BJ (cell line): ENCODE data around the gene CILP. TPM values are rescaled to one million over a fixed set of nuclear protein-coding genes. Genes with fewer than 3 reads are reported as not detected.

ENCODE experiments used
- CTCF ChIA-PET: fragments of 350-600 bp; formaldehyde crosslinking; extraction: SDS; loops from one replicate; lab custom pipeline; 2021; ENCODE audit warnings: antibody characterized with exemption, inconsistent platforms; lab: Yijun Ruan, JAX
- POLR2A ChIA-PET: fragments of 300-600 bp; sonication (Branson Sonifier 250); formaldehyde crosslinking; extraction: SDS; loops from one replicate; lab custom pipeline; 2021; ENCODE audit warnings: antibody characterized with exemption; lab: Charles Lee
- DNase-seq: peaks from one replicate; pipeline ENCODE4 v3.0.0-alpha.2; 2011; ENCODE audit warnings: low read depth
- H3K27me3 ChIP-seq: 2 replicates; pipeline ENCODE4 v1.6.0; 2011; ENCODE audit warnings: low read length; ENCODE audit not compliant: control insufficient read depth, insufficient read depth
- H3K36me3 ChIP-seq: 2 replicates; pipeline ENCODE4 v1.5.1; 2011; ENCODE audit warnings: low read length; ENCODE audit not compliant: control insufficient read depth, insufficient read depth
- H3K4me3 ChIP-seq: 2 replicates; pipeline ENCODE4 v1.5.1; 2011; ENCODE audit warnings: low read depth, mild to moderate bottlenecking, control low read depth, low read length
- CTCF ChIP-seq: IDR thresholded peaks from 2 replicates; pipeline ENCODE4 v1.5.1; 2011; ENCODE audit warnings: low read depth, mild to moderate bottlenecking, control low read depth, inconsistent platforms, low read length, moderate library complexity; ENCODE audit not compliant: insufficient read depth
- polyA plus RNA-seq: library from polyadenylated mRNA; depleted of rRNA; stranded (reverse); fragments of >200 nt; gene quantifications from 2 replicates; pipeline ENCODE4 v1.2.3, GENCODE V29; 2011

The CILP gene
- polyA plus RNA-seq, 1 experiment, result 0.09 TPM

- ChIA-PET POLR2A (no interaction called here), CTCF (interaction anchor here (0.6 kb wide), 1 partner anchor 813 kb away, joined by 6 read pairs; no protein-coding TSS in a partner anchor)
- Histone ChIP-seq H3K27me3 (no peaks in the 10 kb centered on the region), H3K36me3 (peaks cover 8% of the 10 kb centered on the region), H3K4me3 (no peak overlapping the region)
- no peak for DNase-seq
- TF ChIP-seq CTCF, result no peak
Observed at GRCh38 chr15:65171428-65171827, 39.8 kb downstream of the CILP start.

GRCh38 chr15:65165875-65166274 is 45.4 kb downstream of the CILP start:
- Histone ChIP-seq H3K4me3 (no peak overlapping the region), H3K36me3 (peaks cover 9% of the 10 kb centered on the region), H3K27me3 (no peaks in the 10 kb centered on the region)
- CTCF ChIA-PET, result no interaction called here
- no peak for TF ChIP-seq CTCF
- POLR2A ChIA-PET, result no interaction called here
- DNase-seq, result no peak

GRCh38 chr15:65164139-65164538 is 47.1 kb downstream of the CILP start:
- Histone ChIP-seq H3K36me3 (peaks cover 4% of the 10 kb centered on the region), H3K27me3 (no peaks in the 10 kb centered on the region), H3K4me3 (no peak overlapping the region)
- POLR2A ChIA-PET, result no interaction called here
- no peak for TF ChIP-seq CTCF
- CTCF ChIA-PET, result interaction anchor here (1.0 kb wide), 1 partner anchor 13 kb away, joined by 3 read pairs; no protein-coding TSS in a partner anchor
- no peak for DNase-seq

GRCh38 chr15:65163041-65163440 is 48.2 kb downstream of the CILP start:
- H3K4me3 ChIP-seq, result no peak overlapping the region

GRCh38 chr15:65156692-65157091 is 54.6 kb downstream of the CILP start:
- H3K36me3 ChIP-seq, result peaks cover 3% of the 10 kb centered on the region
- TF ChIP-seq CTCF, result no peak
- no peak for DNase-seq
- ChIA-PET CTCF (no interaction called here), POLR2A (no interaction called here)
- no peaks in the 10 kb centered on the region for H3K27me3 ChIP-seq
- no peak overlapping the region for H3K4me3 ChIP-seq

More at GRCh38 chr15:65163041-65163440, 48.2 kb downstream of the CILP start:
- CTCF ChIA-PET, result no interaction called here
- peaks cover 4% of the 10 kb centered on the region for H3K36me3 ChIP-seq
- no peak for TF ChIP-seq CTCF
- H3K27me3 ChIP-seq, result no peaks in the 10 kb centered on the region
- POLR2A ChIA-PET, result no interaction called here
- no peak for DNase-seq
